ENCODE results near the gene NELFE.
"Not testable (repeated sequence)": the region's sequence is repeated elsewhere in the genome, so short reads cannot be mapped to it uniquely, and the experiment has no call there.

Gene NELFE

GRCh38 chr6:31915351-31915750, 43.4 kb downstream of the NELFE start:
- no peak for DNase-seq

GRCh38 chr6:31911826-31912585, 46.8 kb downstream of the NELFE start:
- DNase-seq = no peak

GRCh38 chr6:31909298-31909697, 49.5 kb downstream of the NELFE start:
- DNase-seq = not testable (repeated sequence)

GRCh38 chr6:31908791-31909190, 50.0 kb downstream of the NELFE start:
- no peak for DNase-seq

GRCh38 chr6:31908255-31908654, 50.5 kb downstream of the NELFE start:
- DNase-seq = not testable (repeated sequence)

- no peak for DNase-seq
These were observed 51.5 kb downstream of the NELFE start for GRCh38 chr6:31907158-31907813.

GRCh38 chr6:31906727-31907126, 52.0 kb downstream of the NELFE start:
- DNase-seq = not testable (repeated sequence)

GRCh38 chr6:31906122-31906521, 52.6 kb downstream of the NELFE start:
- no peak for DNase-seq

GRCh38 chr6:31905041-31905440, 53.7 kb downstream of the NELFE start:
- no peak for DNase-seq

- DNase-seq = no peak
These were observed 54.8 kb downstream of the NELFE start for GRCh38 chr6:31903957-31904356.

Data from NCI-H1105 (cell line).